ENCODE data around the gene LRP1B. TPM values are rescaled to one million over a fixed set of nuclear protein-coding genes. Genes with fewer than 3 reads are reported as not detected.

LRP1B gene
- total and polyA plus RNA-seq, 2 experiments from 2014 or later = not detected

DNA sequence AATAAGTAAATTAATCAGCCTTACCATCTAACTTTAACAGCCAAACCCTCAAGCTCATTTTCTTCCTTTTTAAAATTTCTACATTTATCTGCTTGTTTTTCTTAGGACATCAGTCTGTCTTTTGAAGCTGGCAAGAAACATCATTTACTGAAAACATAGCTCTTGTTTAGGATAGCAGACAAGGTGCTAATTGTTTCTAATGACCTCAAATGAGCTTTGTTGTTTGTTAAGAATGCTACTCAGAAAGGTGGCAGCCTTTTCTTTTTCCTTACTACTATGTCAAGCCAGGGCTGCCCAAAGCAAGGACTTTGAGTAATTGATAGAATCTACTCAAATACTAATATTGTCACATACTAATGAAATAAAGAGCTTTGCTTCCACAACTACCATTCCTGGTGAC is 171.8 kb downstream of the LRP1B start:
- H3K9me2 ChIP-seq (ENCODE audit: insufficient read depth) = no peaks in the 10 kb centered on the region
- H3K36me3 ChIP-seq (ENCODE audit: low read depth) = no peaks in the 10 kb centered on the region
- TF ChIP-seq EZH2 (IDR thresholded peaks at IDR 0.05; ENCODE audit: insufficient read depth, poor library complexity, severe bottlenecking) (no peak), EZH2phosphoT487 (IDR thresholded peaks at IDR 0.05; ENCODE audit: insufficient read depth, low read depth) (no peak)
- H3F3A ChIP-seq (ENCODE audit: insufficient read depth) = no peaks in the 10 kb centered on the region
- no peak overlapping the region for H3K4me3 ChIP-seq
- H3K4me1 ChIP-seq (ENCODE audit: insufficient read depth) = no peaks in the 10 kb centered on the region
- no peaks in the 10 kb centered on the region for H3K27me3 ChIP-seq (replicated peaks; ENCODE audit: insufficient read depth)
- no peak overlapping the region for H3K9ac ChIP-seq
- no peak overlapping the region for H2AFZ ChIP-seq
- in situ Hi-C loops (cut with MboI) = no loop called here
- no peaks in the 10 kb centered on the region for H4K20me1 ChIP-seq (ENCODE audit: insufficient read depth)
- no peaks in the 10 kb centered on the region for H3K79me2 ChIP-seq (ENCODE audit: insufficient read depth)
- DNase-seq = no peak
- H3K27ac ChIP-seq = no peak overlapping the region
- no peak overlapping the region for H3K4me2 ChIP-seq (ENCODE audit: unreplicated experiment)
- H3K9me3 ChIP-seq (ENCODE audit: low read depth) = no peaks in the 10 kb centered on the region

DNA sequence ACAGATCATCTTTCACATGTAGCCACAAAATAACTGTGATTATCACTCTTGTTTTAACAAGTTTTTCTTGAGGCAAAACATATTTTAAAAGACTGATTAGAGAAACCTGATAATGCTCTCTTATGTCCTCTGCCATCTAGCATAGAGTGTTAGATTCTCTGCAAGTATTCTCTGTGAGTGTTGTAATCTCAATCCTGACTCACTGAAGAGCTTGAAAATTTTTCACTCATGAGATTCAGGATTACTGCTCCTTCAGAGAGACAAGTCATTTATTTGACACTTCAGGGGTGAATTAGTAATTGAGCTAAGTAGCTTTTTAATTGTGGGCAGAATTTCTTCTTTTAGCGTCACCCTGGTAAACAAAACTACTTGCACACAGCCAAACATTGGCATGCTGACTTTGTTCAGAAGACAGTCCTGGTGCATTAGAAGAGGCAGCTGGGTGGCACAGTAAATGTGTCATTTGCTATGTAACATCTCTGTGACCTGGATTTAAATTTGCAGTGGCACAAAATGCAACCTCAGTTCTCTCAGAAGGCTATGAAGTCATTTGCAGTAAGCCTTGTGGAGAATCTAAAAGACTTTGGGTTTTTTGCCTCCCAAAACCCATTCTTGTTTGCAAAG is 172.9 kb downstream of the LRP1B start:
- H4K20me1 ChIP-seq (ENCODE audit: insufficient read depth) = no peaks in the 10 kb centered on the region
- peak; percentile 12 for DNase-seq
- in situ Hi-C loops (cut with MboI) = no loop called here
- H3K27me3 ChIP-seq (replicated peaks; ENCODE audit: insufficient read depth) = no peaks in the 10 kb centered on the region
- H3K27ac ChIP-seq = no peak overlapping the region
- WGBS, 2 experiments (ENCODE audit: low coverage in 1 of 2, low lambda C conversion rate in 2 of 2, missing lambda C conversion rate in 2 of 2) = 8 to 13% methylated on average over 1 of the region's 1 CpG
- no peaks in the 10 kb centered on the region for H3K36me3 ChIP-seq (ENCODE audit: low read depth)
- H3K9me2 ChIP-seq (ENCODE audit: insufficient read depth) = no peaks in the 10 kb centered on the region
- no peaks in the 10 kb centered on the region for H3K4me1 ChIP-seq (ENCODE audit: insufficient read depth)
- H3K79me2 ChIP-seq (ENCODE audit: insufficient read depth) = no peaks in the 10 kb centered on the region
- no peak overlapping the region for H3K4me2 ChIP-seq (ENCODE audit: unreplicated experiment)
- no peak overlapping the region for H3K9ac ChIP-seq
- no peak for TF ChIP-seq EZH2phosphoT487 (IDR thresholded peaks at IDR 0.05; ENCODE audit: insufficient read depth, low read depth)
- no peak for TF ChIP-seq EZH2 (IDR thresholded peaks at IDR 0.05; ENCODE audit: insufficient read depth, poor library complexity, severe bottlenecking)
- H3K9me3 ChIP-seq (ENCODE audit: low read depth) = no peaks in the 10 kb centered on the region
- no peak overlapping the region for H3K4me3 ChIP-seq
- H3F3A ChIP-seq (ENCODE audit: insufficient read depth) = no peaks in the 10 kb centered on the region
- no peak overlapping the region for H2AFZ ChIP-seq

DNA sequence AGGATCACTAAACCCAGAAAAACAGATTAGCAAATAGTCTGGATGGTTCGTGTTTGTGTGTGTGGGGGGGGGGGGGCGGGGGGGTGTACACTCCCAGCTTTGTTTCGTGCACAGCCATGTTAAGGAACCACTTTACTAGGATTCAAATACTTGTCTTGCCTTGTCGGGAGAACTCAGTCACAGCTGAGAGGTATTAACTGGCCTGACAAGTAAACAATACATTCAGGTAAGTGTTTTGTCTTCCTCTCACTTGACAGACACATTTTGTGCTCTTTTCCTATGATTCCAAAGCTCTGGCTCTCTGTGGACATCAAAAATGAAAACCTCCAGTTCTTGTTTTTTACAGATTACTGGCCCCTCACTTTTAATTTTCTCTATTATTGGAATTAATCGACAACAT is 173.5 kb downstream of the LRP1B start:
- Histone ChIP-seq H4K20me1 (ENCODE audit: insufficient read depth) (no peaks in the 10 kb centered on the region), H3K4me3 (no peak overlapping the region), H3K36me3 (ENCODE audit: low read depth) (no peaks in the 10 kb centered on the region), H3K9me3 (ENCODE audit: low read depth) (no peaks in the 10 kb centered on the region), H3K4me2 (ENCODE audit: unreplicated experiment) (no peak overlapping the region), H3K27me3 (replicated peaks; ENCODE audit: insufficient read depth) (no peaks in the 10 kb centered on the region), H3K9me2 (ENCODE audit: insufficient read depth) (no peaks in the 10 kb centered on the region), H3F3A (ENCODE audit: insufficient read depth) (no peaks in the 10 kb centered on the region), H3K27ac (no peak overlapping the region), H3K9ac (no peak overlapping the region), H3K79me2 (ENCODE audit: insufficient read depth) (no peaks in the 10 kb centered on the region), H2AFZ (no peak overlapping the region), H3K4me1 (ENCODE audit: insufficient read depth) (no peaks in the 10 kb centered on the region)
- no peak for DNase-seq
- WGBS, 2 experiments (ENCODE audit: low coverage in 1 of 2, low lambda C conversion rate in 2 of 2, missing lambda C conversion rate in 2 of 2) = 40 to 48% methylated on average over 4 to 5 of the region's 5 CpGs
- in situ Hi-C loops (cut with MboI) = no loop called here
- no peak for TF ChIP-seq EZH2phosphoT487 (IDR thresholded peaks at IDR 0.05; ENCODE audit: insufficient read depth, low read depth)
- TF ChIP-seq EZH2 (IDR thresholded peaks at IDR 0.05; ENCODE audit: insufficient read depth, poor library complexity, severe bottlenecking) = no peak

DNA sequence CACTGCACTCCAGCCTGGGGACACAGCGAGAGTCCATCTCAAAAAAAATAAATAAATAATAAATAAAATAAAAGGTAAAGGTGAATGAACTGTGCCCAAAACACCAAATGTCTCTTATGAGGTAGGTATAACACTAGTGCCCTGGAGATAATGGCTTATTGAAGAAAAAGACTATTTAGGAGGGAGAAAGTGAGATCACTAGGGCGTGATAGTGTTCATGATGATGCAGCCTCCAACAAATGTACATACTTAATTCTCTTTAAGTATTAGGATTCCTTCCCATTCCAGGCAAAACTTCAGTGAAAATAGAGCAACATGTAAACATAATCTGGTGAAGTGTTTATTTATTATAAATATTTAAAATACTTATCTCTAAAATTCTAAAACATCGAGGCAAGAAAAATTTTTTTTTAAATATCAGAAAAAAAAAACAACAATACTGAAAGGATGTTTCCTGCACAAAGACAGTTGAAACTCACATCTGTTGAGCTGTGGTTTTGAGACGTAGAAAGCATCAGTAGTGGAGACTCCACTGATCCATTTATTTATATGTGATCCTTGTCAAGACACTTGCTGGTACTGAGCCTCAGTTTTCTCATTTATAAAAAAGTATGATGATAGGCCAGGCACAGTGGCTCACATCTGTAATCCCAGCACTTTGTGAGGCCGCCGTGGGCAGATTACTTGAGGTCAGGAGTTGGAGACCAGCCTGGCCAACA is 183.3 kb downstream of the LRP1B start:
- H3K27me3 ChIP-seq (replicated peaks; ENCODE audit: insufficient read depth) = no peaks in the 10 kb centered on the region
- no peaks in the 10 kb centered on the region for H3K9me2 ChIP-seq (ENCODE audit: insufficient read depth)
- no peak overlapping the region for H2AFZ ChIP-seq
- H3K27ac ChIP-seq = no peak overlapping the region
- H3F3A ChIP-seq (ENCODE audit: insufficient read depth) = no peaks in the 10 kb centered on the region
- H3K4me2 ChIP-seq (ENCODE audit: unreplicated experiment) = no peak overlapping the region
- TF ChIP-seq EZH2phosphoT487 (IDR thresholded peaks at IDR 0.05; ENCODE audit: insufficient read depth, low read depth) (no peak), EZH2 (IDR thresholded peaks at IDR 0.05; ENCODE audit: insufficient read depth, poor library complexity, severe bottlenecking) (no peak)
- 59 to 76% methylated on average over 6 of the region's 6 CpGs for WGBS, 2 experiments (ENCODE audit: low coverage in 1 of 2, low lambda C conversion rate in 2 of 2, missing lambda C conversion rate in 2 of 2)
- H3K79me2 ChIP-seq (ENCODE audit: insufficient read depth) = no peaks in the 10 kb centered on the region
- DNase-seq = no peak
- in situ Hi-C loops (cut with MboI) = no loop called here
- H3K36me3 ChIP-seq (ENCODE audit: low read depth) = no peaks in the 10 kb centered on the region
- H4K20me1 ChIP-seq (ENCODE audit: insufficient read depth) = no peaks in the 10 kb centered on the region
- no peak overlapping the region for H3K9ac ChIP-seq
- no peaks in the 10 kb centered on the region for H3K9me3 ChIP-seq (ENCODE audit: low read depth)
- H3K4me1 ChIP-seq (ENCODE audit: insufficient read depth) = no peaks in the 10 kb centered on the region
- no peak overlapping the region for H3K4me3 ChIP-seq
